ENCODE results near the gene TMEM174. TPM values are rescaled to one million over a fixed set of nuclear protein-coding genes. Genes with fewer than 3 reads are reported as not detected.

Gene TMEM174
- total RNA-seq, 1 donor from 2014 or later: not detected

- H3K9me3 Mint-ChIP-seq: no peaks in the 10 kb centered on the region
- TF ChIP-seq EZH2phosphoT487 (IDR thresholded peaks at IDR 0.05) (no peak), EZH2 (IDR thresholded peaks at IDR 0.05) (no peak), CTCF (IDR thresholded peaks at IDR 0.05) (no peak)
- H3K4me3 Mint-ChIP-seq: no peak overlapping the region
- Histone ChIP-seq H3F3A (ENCODE audit: low read depth) (no peaks in the 10 kb centered on the region), H3K36me3 (no peaks in the 10 kb centered on the region), H3K27me3 (no peaks in the 10 kb centered on the region), H4K20me1 (ENCODE audit: low read depth) (no peaks in the 10 kb centered on the region), H3K27ac (no peak overlapping the region), H3K79me2 (ENCODE audit: low read depth) (no peaks in the 10 kb centered on the region), H3K4me2 (no peak overlapping the region), H3K9me3 (ENCODE audit: low read depth) (no peaks in the 10 kb centered on the region), H3K4me3 (no peak overlapping the region), H2AFZ (replicated peaks) (no peak overlapping the region), H3K4me1 (no peaks in the 10 kb centered on the region), H3K9ac (no peak overlapping the region)
- H3K27ac Mint-ChIP-seq: no peak overlapping the region
- DNase-seq (ENCODE audit: low spot score): no peak
- no peaks in the 10 kb centered on the region for H3K27me3 Mint-ChIP-seq (ENCODE audit: insufficient read depth, low read depth)
- H3K4me1 Mint-ChIP-seq: no peaks in the 10 kb centered on the region
- H3K36me3 Mint-ChIP-seq: no peaks in the 10 kb centered on the region
These were observed 29.3 kb upstream of the TMEM174 start for GRCh38 chr5:73143716-73144115.

GRCh38 chr5:73149540-73149939, 23.5 kb upstream of the TMEM174 start:
- no peaks in the 10 kb centered on the region for H3F3A ChIP-seq (ENCODE audit: low read depth)
- H3K4me3 ChIP-seq: no peak overlapping the region
- H3K79me2 ChIP-seq (ENCODE audit: low read depth): no peaks in the 10 kb centered on the region
- Mint-ChIP-seq H3K4me3 (no peak overlapping the region), H3K27me3 (ENCODE audit: insufficient read depth, low read depth) (peaks cover 2% of the 10 kb centered on the region), H3K9me3 (no peaks in the 10 kb centered on the region), H3K4me1 (no peaks in the 10 kb centered on the region), H3K27ac (no peak overlapping the region), H3K36me3 (no peaks in the 10 kb centered on the region)
- no peak for DNase-seq (ENCODE audit: low spot score)
- H3K4me1 ChIP-seq: no peaks in the 10 kb centered on the region
- H3K9me3 ChIP-seq (ENCODE audit: low read depth): no peaks in the 10 kb centered on the region
- no peak overlapping the region for H3K4me2 ChIP-seq
- no peaks in the 10 kb centered on the region for H3K36me3 ChIP-seq
- TF ChIP-seq EZH2 (IDR thresholded peaks at IDR 0.05): no peak
- TF ChIP-seq CTCF (IDR thresholded peaks at IDR 0.05): no peak
- no peak for TF ChIP-seq EZH2phosphoT487 (IDR thresholded peaks at IDR 0.05)
- no peak overlapping the region for H2AFZ ChIP-seq (replicated peaks)
- H3K9ac ChIP-seq: no peak overlapping the region
- no peak overlapping the region for H3K27ac ChIP-seq
- H3K27me3 ChIP-seq: no peaks in the 10 kb centered on the region
- no peaks in the 10 kb centered on the region for H4K20me1 ChIP-seq (ENCODE audit: low read depth)

GRCh38 chr5:73150876-73151275, 22.1 kb upstream of the TMEM174 start:
- Histone ChIP-seq H4K20me1 (ENCODE audit: low read depth) (no peaks in the 10 kb centered on the region), H2AFZ (replicated peaks) (no peak overlapping the region), H3K4me2 (no peak overlapping the region), H3K79me2 (ENCODE audit: low read depth) (no peaks in the 10 kb centered on the region), H3K27me3 (no peaks in the 10 kb centered on the region), H3K9me3 (ENCODE audit: low read depth) (no peaks in the 10 kb centered on the region), H3K9ac (no peak overlapping the region), H3K4me1 (no peaks in the 10 kb centered on the region), H3F3A (ENCODE audit: low read depth) (no peaks in the 10 kb centered on the region), H3K27ac (no peak overlapping the region), H3K4me3 (no peak overlapping the region), H3K36me3 (no peaks in the 10 kb centered on the region)
- Mint-ChIP-seq H3K9me3 (no peaks in the 10 kb centered on the region), H3K36me3 (no peaks in the 10 kb centered on the region), H3K27me3 (ENCODE audit: insufficient read depth, low read depth) (peaks cover 2% of the 10 kb centered on the region), H3K4me1 (peaks cover 4% of the 10 kb centered on the region), H3K4me3 (no peak overlapping the region), H3K27ac (peak overlapping the region; percentile 8)
- no peak for DNase-seq (ENCODE audit: low spot score)
- no peak for TF ChIP-seq EZH2phosphoT487 (IDR thresholded peaks at IDR 0.05)
- no peak for TF ChIP-seq CTCF (IDR thresholded peaks at IDR 0.05)
- no peak for TF ChIP-seq EZH2 (IDR thresholded peaks at IDR 0.05)
